ENCODE data around the gene PLXNC1.
A peak's percentile ranks its signal among the peaks of the same experiment; 100 is the strongest.

The PLXNC1 gene

GRCh38 chr12:94147991-94148738 lies at the start of gene PLXNC1:
PLXNC1 (plus strand) TSS chr12:94148577; CDS start chr12:94148972, 395 bp downstream.
- DNase-seq: peak; percentile 66

DNA sequence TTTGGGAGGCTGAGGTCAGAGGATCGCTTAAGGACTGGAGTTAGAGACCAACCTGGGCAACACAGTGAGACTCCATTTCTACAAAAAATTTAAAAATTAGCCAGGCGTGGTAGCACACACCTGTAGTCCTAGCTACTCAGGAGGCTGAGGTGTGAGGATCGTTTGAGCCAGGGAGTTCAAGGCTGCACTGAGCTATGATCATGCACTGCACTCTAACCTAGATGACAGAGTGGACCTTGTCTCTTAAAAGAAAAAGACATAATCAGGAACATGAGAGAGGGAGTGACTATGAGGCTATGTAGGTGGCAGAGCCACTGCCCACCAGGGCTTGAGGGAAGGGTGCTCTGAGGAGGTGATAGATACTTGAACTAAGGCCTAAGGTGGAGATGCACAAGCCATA lies 49.2 kb upstream of the PLXNC1 start:
- no peak for DNase-seq

GRCh38 chr12:94099632-94100031 lies 48.7 kb upstream of the PLXNC1 start:
- no peak for DNase-seq

- DNase-seq: no peak
Observed at GRCh38 chr12:94100211-94100627, 48.2 kb upstream of the PLXNC1 start.

- peak; percentile 74 for DNase-seq
Observed at GRCh38 chr12:94100990-94101737, 47.2 kb upstream of the PLXNC1 start.

DNA sequence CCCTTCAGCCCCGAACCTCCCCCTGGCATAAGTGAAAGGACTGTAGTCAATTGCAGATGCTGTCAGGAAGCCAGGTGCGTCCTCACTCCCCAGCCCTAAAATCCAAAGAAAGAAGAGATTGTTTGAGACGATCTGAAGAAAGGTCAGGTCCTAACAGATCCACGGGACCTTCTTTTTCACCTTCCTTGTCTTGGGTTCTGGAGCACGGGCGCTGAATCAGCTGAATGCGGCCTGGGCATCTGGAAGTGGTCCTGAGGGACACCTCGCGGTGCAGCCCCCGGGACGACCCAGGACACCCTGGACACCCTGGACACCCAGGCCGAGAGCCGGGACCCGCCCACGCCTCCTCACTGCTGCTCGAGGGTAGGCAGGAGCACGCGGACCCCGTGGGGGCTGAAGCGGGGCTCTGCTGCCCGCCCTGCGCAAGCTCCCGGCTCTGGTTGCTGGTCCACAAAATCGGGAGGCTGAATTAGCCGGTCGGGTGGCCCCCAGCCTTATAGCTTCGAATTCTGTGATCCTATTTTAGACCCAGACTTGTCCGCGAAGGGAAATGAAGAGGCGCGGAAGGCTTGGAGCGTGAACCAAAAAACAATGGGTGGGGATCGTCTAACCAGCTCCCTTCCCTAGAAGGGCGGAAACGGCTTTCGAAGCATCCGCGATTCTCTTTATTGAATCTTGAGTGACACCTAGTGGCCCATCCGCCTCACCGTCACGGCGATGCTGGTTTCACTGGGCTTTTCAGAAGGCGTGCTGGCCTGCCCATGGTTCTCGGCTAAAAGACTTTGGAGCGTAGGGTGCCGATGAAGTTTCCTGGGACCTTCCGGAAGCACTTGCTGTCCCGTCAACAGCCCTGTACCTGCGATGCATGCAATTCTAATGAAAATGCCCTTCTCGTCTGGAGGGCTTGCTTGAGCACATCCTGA lies 46.4 kb upstream of the PLXNC1 start:
- DNase-seq: peak; percentile 81

GRCh38 chr12:94103986-94104385 lies 44.4 kb upstream of the PLXNC1 start:
- DNase-seq: no peak

- no peak for DNase-seq
Observed at GRCh38 chr12:94107910-94108309, 40.5 kb upstream of the PLXNC1 start.

DNA sequence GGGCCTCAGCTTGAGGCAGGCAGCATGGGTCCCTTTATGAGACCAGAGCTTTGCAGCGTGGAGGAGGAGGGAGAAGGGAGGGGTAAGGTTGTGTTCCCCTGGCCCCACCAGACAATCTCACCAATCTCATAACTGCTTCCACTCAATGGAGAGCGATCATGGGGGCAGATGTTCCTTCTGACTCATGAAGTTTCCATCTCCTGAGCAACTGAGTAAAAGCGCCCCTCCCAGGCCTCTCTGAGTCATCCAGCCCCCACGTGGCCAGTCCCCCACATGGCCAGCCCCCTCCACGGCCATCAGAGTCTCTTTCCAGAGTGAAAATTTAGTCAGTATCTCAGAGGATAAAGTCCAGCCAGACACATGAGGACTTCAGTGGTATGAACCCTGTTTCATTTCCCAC lies 39.2 kb upstream of the PLXNC1 start:
- no peak for DNase-seq

- DNase-seq: no peak
Observed at GRCh38 chr12:94110258-94110657, 38.1 kb upstream of the PLXNC1 start.

DNA sequence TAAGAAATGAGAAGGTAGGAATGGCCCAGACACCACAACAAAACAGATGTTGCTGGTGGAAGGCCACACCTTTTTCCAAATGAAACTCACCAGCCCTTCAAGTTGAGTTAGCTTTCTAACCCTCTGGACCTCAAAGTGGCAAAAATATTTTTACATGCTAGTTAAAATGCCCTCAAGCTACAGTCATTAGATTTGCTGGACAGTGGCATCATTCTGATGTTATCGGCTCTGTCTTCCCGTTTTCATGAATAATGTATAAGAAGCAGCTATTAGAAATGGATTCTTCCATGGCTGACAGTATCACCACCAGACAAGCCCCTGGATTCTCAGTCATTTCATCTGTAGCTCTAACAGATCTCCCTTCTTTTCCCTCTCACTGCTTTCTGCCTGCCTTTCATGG lies 37.1 kb upstream of the PLXNC1 start:
- DNase-seq: no peak

DNA sequence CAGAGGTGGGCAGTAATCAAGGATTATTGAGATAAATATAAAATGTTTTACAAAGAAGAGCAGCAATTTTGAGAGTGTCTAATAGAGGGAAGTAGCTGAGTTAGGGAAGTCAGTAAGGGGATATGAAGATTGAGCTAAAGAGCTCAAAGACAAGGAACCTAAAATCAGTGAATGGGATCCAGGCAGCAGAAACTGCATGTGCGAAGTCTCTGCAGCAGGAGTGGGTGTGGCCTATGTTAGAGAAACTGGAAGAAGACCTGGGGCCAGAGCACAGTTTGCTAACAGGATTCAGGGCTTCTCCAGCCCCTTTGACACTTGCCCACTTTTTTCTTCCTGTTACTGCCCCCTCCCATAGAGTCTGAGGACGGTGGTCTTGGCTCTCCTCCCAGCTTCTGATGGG lies 36.3 kb upstream of the PLXNC1 start:
- DNase-seq: no peak

- DNase-seq: no peak
Observed at GRCh38 chr12:94114166-94114565, 34.2 kb upstream of the PLXNC1 start.

GRCh38 chr12:94116191-94116590 lies 32.2 kb upstream of the PLXNC1 start:
- no peak for DNase-seq

DNA sequence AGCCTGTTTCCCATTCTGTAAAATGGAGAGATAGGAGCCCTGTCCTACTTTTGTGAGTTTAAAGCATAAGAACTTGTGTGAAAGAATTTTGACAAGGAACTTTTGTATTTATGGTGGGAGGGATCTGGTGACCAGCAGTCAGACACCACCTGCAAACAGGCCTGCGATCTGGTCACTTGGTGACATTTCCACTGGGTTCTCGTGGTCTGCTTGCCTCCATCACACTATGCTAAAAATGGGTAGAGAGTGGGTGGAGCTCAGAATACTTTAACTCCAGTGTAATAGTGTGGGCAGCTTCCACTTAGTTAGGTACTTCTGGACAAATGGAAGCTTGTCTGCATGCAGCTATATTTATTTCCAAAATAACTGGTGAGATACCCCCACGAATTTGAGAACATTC lies 26.5 kb upstream of the PLXNC1 start:
- no peak for DNase-seq

GRCh38 chr12:94122591-94122990 lies 25.8 kb upstream of the PLXNC1 start:
- DNase-seq: no peak

DNA sequence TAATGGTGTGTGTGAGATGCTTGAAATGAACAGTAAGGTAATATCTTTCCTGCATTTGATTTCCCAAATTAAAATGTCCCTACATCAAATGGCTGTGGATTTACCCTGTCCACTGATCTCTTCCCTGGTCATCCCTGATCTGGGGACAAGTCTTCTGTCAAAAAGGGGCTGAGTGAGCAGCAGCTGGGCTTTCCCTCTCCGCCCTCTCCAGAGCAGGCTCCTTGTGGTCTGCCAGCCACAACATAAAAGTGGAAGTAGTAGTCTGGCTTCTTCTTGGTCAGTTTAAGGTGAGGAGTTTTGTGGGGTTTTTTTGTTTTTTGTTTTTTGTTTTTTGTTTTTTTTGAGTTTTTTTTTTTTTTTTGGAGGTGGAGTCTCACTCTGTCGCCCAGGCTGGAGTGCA lies 25.2 kb upstream of the PLXNC1 start:
- no peak for DNase-seq

DNA sequence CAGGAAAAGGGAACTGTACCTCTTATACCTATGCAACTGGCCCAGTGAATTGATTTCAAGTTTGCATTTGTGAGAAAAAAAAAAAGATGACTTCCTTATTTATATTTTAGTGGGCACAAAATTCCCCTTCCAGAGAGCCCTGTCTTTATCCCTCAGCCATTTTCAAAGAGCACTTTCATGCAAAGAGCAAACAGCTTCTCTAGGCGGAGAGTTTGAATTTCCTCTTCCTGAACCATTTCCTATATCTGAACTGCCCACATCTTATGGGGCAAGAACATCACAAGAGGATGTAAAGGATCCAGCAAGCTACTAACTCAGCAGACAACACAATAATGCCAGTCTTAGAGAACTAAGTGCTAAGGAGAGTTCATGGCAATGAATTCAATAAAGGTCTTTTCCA lies 22.3 kb upstream of the PLXNC1 start:
- DNase-seq: no peak

- DNase-seq: no peak
Observed at GRCh38 chr12:94127239-94128131, 20.9 kb upstream of the PLXNC1 start.

- DNase-seq: no peak
Observed at GRCh38 chr12:94128280-94128679, 20.1 kb upstream of the PLXNC1 start.

GRCh38 chr12:94133964-94134795 lies 14.2 kb upstream of the PLXNC1 start:
- no peak for DNase-seq

Data from CD4-positive, alpha-beta T cell treated with Interferon gamma for 1 hour (primary cell).